ENCODE data around the gene STK26.

DNA sequence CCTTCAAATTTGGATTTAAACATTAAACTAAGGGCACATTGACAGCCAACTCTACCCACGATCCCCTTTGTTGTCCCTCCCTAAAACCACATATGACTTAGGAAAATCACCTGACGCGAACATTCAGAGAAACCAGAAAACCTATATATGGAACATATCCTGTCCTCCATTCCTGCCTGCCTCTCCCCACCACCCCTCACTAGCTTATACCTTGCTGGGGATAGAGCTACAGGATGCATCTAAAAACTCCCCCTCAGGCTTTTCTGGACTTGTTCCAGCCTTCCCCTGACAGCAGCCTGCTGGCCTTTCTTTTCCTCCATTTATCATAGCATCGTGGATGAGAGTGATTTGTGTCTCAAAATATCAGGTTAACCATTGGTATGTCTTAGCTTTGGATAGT lies 8.8 kb downstream of the STK26 start:
- TF ChIP-seq, protein P1, sequence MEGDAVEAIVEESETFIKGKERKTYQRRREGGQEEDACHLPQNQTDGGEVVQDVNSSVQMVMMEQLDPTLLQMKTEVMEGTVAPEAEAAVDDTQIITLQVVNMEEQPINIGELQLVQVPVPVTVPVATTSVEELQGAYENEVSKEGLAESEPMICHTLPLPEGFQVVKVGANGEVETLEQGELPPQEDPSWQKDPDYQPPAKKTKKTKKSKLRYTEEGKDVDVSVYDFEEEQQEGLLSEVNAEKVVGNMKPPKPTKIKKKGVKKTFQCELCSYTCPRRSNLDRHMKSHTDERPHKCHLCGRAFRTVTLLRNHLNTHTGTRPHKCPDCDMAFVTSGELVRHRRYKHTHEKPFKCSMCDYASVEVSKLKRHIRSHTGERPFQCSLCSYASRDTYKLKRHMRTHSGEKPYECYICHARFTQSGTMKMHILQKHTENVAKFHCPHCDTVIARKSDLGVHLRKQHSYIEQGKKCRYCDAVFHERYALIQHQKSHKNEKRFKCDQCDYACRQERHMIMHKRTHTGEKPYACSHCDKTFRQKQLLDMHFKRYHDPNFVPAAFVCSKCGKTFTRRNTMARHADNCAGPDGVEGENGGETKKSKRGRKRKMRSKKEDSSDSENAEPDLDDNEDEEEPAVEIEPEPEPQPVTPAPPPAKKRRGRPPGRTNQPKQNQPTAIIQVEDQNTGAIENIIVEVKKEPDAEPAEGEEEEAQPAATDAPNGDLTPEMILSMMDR (IDR thresholded peaks at IDR 0.05; ENCODE audit: low read length): no peak
- TF ChIP-seq EZH2 (IDR thresholded peaks at IDR 0.05; ENCODE audit: borderline replicate concordance, low read length): no peak
